MG63 (cell line): ENCODE data around the gene SPIRE1. TPM values are rescaled to one million over a fixed set of nuclear protein-coding genes. Genes with fewer than 3 reads are reported as not detected.

Source experiments
- DNase-seq: peaks from one replicate; pipeline ENCODE4 v3.0.0-alpha.2; 2020
- H3K27me3 ChIP-seq: fragments of 250-450 bp; sonication (Bioruptor Pico); 2 replicates; pipeline ENCODE4 v1.5.1; 2020; ENCODE audit warnings: mild to moderate bottlenecking, moderate library complexity
- H3K36me3 ChIP-seq: fragments of 250-450 bp; sonication (Bioruptor Pico); 2 replicates; pipeline ENCODE4 v1.5.1; 2020; ENCODE audit warnings: mild to moderate bottlenecking, moderate library complexity
- H3K4me3 ChIP-seq: fragments of 250-450 bp; sonication (Bioruptor Pico); 2 replicates; pipeline ENCODE4 v1.5.1; 2020; ENCODE audit warnings: mild to moderate bottlenecking, moderate library complexity
- H3K9me3 ChIP-seq: fragments of 250-450 bp; sonication (Bioruptor Pico); 2 replicates; pipeline ENCODE4 v1.5.1; 2020; ENCODE audit warnings: mild to moderate bottlenecking, moderate library complexity
- total RNA-seq: library from RNA; depleted of rRNA; stranded (reverse); fragments of >200 nt; shearing (Covaris generic); gene quantifications from 2 replicates; pipeline ENCODE4 v1.2.3, GENCODE V29; 2014; ENCODE audit warnings: low replicate concordance; rRNA removed

Gene SPIRE1
- 19.9 and 23.0 TPM in 2 replicates for total RNA-seq

GRCh38 chr18:12657684-12658425 is at the start of gene SPIRE1:
SPIRE1 (minus strand) TSS chr18:12658107; CDS start chr18:12657866, 241 bp downstream.
- peak; percentile 72 for DNase-seq
- peak within 1 kb of the TSS; percentile 60 for H3K4me3 ChIP-seq

DNA sequence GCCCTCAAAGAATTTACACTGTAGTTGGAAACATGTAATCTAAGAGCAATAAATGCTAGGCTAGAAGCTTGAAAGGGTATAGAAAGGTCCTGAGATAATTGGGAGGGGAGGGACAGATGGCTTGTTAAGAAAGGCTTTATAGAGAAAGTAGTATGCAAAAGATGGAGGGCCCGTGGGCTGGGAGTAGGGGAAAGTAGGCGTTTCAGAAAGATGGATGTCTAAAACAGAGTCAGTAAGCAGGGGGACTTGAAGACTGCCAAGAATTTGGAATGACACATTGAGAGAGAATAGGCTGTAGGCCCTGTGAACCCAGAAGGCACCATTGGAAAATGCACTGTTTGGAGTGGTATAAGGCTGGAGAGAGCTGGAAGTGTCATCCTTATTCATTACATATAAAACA is 45.8 kb upstream of the SPIRE1 start:
- Histone ChIP-seq H3K27me3 (no peaks in the 10 kb centered on the region), H3K4me3 (peak overlapping the region; percentile 94), H3K36me3 (peaks cover 36% of the 10 kb centered on the region), H3K9me3 (no peaks in the 10 kb centered on the region)
- DNase-seq = no peak

More at GRCh38 chr18:12657684-12658425, at the start of gene SPIRE1:
- Histone ChIP-seq H3K27me3 (no peaks in the 10 kb centered on the region), H3K36me3 (no peaks in the 10 kb centered on the region; the same call in 1 of the 2 replicates), H3K9me3 (no peaks in the 10 kb centered on the region)

GRCh38 chr18:12703096-12703567 is 45.2 kb upstream of the SPIRE1 start:
- Histone ChIP-seq H3K9me3 (no peaks in the 10 kb centered on the region), H3K4me3 (peak overlapping the region; percentile 94), H3K36me3 (peaks cover 36% of the 10 kb centered on the region), H3K27me3 (no peaks in the 10 kb centered on the region)
- no peak for DNase-seq

DNA sequence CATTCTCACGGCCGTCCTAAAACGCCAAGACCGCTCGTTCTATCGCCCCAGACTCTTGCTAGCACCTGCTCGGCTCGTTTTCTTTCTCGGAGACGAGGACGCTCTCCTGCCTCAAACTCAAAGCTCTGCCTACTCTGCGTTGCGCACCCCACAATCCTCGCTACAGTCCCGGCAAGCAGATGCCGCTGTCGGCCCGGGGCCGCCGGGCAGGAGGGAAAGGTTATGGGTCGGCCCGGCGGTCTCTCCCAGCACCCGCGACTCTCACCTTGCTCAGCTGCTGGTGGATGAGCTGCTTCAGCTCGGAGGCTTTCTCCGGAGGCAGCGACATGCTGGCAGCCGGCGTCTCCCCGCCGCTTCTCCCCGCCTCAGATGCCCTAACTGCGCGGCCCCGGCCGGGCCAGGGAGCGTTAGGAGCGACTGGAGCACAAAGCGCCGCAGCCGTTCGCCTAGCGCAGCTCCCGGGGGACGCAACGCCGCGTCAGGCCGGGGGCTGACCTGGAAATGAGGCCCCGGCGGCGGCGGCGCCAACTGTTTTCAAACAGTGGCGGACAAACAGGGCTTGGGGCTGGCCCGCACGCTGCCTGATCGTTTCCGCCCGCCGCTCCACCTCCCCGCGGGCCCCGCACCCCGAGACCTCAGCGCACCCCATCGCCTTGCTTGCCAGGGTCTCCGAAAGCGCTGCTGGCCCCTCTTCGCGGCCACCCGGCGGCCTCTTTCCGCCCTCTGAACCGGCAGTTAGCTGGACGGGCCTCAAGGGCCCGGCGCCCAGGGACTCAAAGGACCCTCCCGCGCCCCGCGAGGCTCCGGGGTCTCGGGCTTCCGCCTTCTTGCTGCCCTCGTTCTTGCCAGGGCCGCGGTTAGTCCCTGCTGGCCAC is 44.6 kb upstream of the SPIRE1 start, which contains the start of the genes CEP76 and PSMG2:
CEP76 (minus strand) TSS at position 503 of the 875 bp plus-strand sequence; CDS start at position 328, 175 bp downstream.
PSMG2 (plus strand) TSS at position 822 of the 875 bp plus-strand sequence. CDS start 66 bp downstream, outside the sequence.
- peak; percentile 87 for DNase-seq
- no peaks in the 10 kb centered on the region for H3K9me3 ChIP-seq
- H3K27me3 ChIP-seq = no peaks in the 10 kb centered on the region
- H3K4me3 ChIP-seq = peak within 1 kb of the TSS; percentile 94
- peaks cover 31% of the 10 kb centered on the region for H3K36me3 ChIP-seq

GRCh38 chr18:12701161-12701560 is 43.3 kb upstream of the SPIRE1 start:
- Histone ChIP-seq H3K36me3 (peaks cover 23% of the 10 kb centered on the region), H3K9me3 (no peaks in the 10 kb centered on the region), H3K4me3 (peak overlapping the region; percentile 94), H3K27me3 (no peaks in the 10 kb centered on the region)
- no peak for DNase-seq

- no peak for DNase-seq
- Histone ChIP-seq H3K36me3 (peaks cover 18% of the 10 kb centered on the region), H3K9me3 (no peaks in the 10 kb centered on the region), H3K27me3 (no peaks in the 10 kb centered on the region), H3K4me3 (no peak overlapping the region)
Observed at GRCh38 chr18:12699747-12700146, 41.8 kb upstream of the SPIRE1 start.

- no peak overlapping the region for H3K4me3 ChIP-seq
- peaks cover 5% of the 10 kb centered on the region for H3K36me3 ChIP-seq
- no peaks in the 10 kb centered on the region for H3K9me3 ChIP-seq
- no peak for DNase-seq
- no peaks in the 10 kb centered on the region for H3K27me3 ChIP-seq
Observed at GRCh38 chr18:12694032-12694431, 36.1 kb upstream of the SPIRE1 start.

DNA sequence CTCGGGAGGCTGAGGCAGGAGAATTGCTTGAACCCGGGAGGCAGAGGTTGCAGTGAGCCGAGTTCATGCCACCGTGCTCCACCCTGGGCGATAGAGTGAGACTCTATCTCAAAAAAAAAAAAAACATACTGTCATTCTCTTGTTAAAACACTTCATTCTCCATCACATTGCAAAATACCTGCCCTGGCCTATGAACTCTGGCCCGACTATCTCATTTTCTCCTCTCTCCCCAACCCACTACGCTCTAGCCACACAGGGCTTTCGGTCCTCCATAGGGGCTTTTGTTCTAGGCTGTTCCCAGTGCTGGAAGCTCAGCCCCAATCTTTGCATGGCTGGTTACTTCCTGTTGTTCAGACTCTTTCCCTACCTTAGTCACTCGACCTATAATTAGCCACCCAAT is 34.3 kb upstream of the SPIRE1 start:
- no peak overlapping the region for H3K4me3 ChIP-seq
- peaks cover 5% of the 10 kb centered on the region for H3K36me3 ChIP-seq
- no peaks in the 10 kb centered on the region for H3K9me3 ChIP-seq
- no peaks in the 10 kb centered on the region for H3K27me3 ChIP-seq
- no peak for DNase-seq

GRCh38 chr18:12689256-12689850 is 31.4 kb upstream of the SPIRE1 start:
- H3K9me3 ChIP-seq = no peaks in the 10 kb centered on the region
- DNase-seq = no peak
- no peaks in the 10 kb centered on the region for H3K27me3 ChIP-seq
- H3K4me3 ChIP-seq = no peak overlapping the region
- H3K36me3 ChIP-seq = no peaks in the 10 kb centered on the region

DNA sequence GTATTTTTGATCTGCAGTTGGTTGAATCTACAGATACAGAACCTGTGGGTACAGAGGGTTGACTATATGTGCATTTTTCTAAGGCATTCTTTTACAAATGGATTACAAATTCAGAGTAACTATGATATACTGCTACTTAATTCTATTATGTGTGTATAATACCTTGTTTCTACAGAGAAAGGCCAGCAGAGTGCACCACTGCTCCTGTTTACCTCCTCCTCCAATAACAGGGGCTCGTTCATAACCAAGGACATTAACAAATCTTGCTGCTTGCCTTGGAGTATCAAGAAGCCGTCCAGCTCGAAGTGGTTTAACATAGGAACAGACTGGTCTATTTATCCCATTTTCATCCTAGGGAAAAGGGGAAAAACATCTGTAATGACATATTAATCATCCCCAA is 28.2 kb upstream of the SPIRE1 start:
- Histone ChIP-seq H3K36me3 (no peaks in the 10 kb centered on the region), H3K4me3 (no peak overlapping the region), H3K27me3 (no peaks in the 10 kb centered on the region), H3K9me3 (no peaks in the 10 kb centered on the region)
- no peak for DNase-seq

DNA sequence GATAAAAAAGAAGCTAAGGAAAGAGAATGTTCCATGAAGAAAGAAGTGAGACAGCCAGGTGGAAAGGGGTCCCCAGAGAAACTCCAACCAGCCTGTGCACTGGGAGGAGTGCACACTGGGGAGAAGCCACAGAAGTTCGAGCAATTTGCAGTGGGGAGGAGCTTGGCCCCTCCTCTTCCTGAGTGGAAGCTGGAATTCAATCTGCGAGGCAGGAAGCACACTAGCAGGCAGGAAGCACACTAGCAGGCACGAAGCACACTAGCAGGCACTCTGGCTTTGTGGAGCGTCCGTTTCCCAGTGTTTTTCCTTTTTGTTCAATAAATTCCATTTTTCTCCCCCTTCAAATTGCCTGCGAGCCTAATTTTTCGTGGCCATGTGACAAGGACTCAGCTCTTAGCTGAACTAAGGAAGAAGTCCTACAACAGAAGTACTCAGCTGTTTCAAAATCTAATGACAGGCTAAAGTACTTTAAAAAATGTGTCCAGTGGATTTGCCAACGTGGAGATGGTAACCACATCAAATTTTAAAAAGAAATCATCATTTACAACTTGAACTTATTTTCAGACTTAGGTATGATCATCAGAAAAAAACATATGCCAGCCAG is 21.4 kb upstream of the SPIRE1 start:
- H3K4me3 ChIP-seq = no peak overlapping the region
- no peaks in the 10 kb centered on the region for H3K9me3 ChIP-seq
- no peak for DNase-seq
- H3K27me3 ChIP-seq = no peaks in the 10 kb centered on the region
- H3K36me3 ChIP-seq = peaks cover 4% of the 10 kb centered on the region

DNA sequence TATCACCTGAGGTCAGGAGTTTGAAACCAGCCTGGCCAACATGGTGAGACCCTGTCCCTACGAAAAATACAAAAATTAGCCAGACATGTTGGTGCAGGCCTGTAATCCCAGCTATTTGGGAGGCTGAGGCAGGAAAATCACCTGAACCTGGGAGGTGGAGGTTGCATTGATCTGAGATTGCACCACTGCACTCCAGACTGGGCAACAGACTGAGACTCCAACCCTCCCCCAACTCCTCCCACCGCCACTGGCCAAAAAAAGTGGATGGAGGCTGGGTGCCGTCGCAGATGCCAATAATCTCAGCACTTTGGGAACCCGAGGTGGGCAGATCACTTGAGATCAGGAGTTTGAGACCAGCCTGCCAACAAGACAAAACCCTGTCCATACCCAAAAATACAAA is 10.1 kb upstream of the SPIRE1 start:
- Histone ChIP-seq H3K27me3 (no peaks in the 10 kb centered on the region), H3K9me3 (no peaks in the 10 kb centered on the region), H3K36me3 (peaks cover 5% of the 10 kb centered on the region; the same call in 1 of the 2 replicates)

GRCh38 chr18:12659904-12660605 is 2.1 kb upstream of the SPIRE1 start:
- no peak for DNase-seq
- Histone ChIP-seq H3K27me3 (no peaks in the 10 kb centered on the region), H3K4me3 (no peak overlapping the region), H3K9me3 (no peaks in the 10 kb centered on the region), H3K36me3 (no peaks in the 10 kb centered on the region; the same call in 1 of the 2 replicates)

More for the DNA sequence above, 10.1 kb upstream of the SPIRE1 start:
- H3K4me3 ChIP-seq = no peak overlapping the region
- DNase-seq = no peak

GRCh38 chr18:12658426-12659138 is 675 bp upstream of the SPIRE1 start:
- H3K27me3 ChIP-seq = no peaks in the 10 kb centered on the region
- H3K4me3 ChIP-seq = peak overlapping the region; percentile 54
- peak; percentile 28 for DNase-seq
- H3K36me3 ChIP-seq = no peaks in the 10 kb centered on the region; the same call in 1 of the 2 replicates
- no peaks in the 10 kb centered on the region for H3K9me3 ChIP-seq
